Measurements from ENCODE around the gene KSR1.

DNA sequence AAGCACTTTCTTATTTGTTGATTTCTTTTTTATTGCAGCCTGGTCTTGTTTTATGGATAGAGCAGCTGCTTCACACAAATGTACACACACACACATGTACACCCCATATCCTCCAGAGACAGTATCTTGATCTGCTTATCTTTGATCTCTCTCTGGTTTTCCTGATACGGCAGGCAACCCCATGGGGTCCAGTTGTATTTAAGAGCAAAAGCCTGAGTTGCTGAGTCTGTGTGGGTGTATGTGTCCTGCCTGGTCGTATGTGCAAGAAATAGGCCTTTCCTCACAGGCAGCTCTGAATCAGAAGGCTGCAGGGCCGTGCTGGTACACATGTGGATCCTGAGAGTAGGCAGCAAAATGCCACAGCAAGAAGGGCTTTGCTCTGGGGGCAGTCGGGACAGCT lies 160.2 kb downstream of the KSR1 start:
- TF ChIP-seq CTCF (IDR thresholded peaks at IDR 0.05 in 4 of 5, conservative IDR thresholded peaks at IDR 0.05 in 1 of 5) (no peak), POLR2A (IDR thresholded peaks at IDR 0.05) (no peak)

Measured in gastrocnemius medialis (tissue), 4 donors.